Fibroblast of lung (primary cell): Measurements from ENCODE around the gene ANO2.

Source experiments
- EZH2 ChIP-seq: IDR thresholded peaks from 2 replicates; pipeline ENCODE4 v1.5.1; 2012; ENCODE audit warnings: low read length, control low read depth, mild to moderate bottlenecking; ENCODE audit errors: missing control alignments
- TF ChIP-seq, protein P1 (sequence below), 2 donors: IDR thresholded peaks in 1 of 2; conservative IDR thresholded peaks in 1 of 2; 1 replicate in 1 of 2; 2 replicates in 1 of 2; pipeline ENCODE4 v1.5.1; 2011 to 2012; ENCODE audit warnings: low read length in 2 of 2, control low read depth in 1 of 2, inconsistent platforms in 1 of 2, low read depth in 1 of 2, mild to moderate bottlenecking in 1 of 2

DNA sequence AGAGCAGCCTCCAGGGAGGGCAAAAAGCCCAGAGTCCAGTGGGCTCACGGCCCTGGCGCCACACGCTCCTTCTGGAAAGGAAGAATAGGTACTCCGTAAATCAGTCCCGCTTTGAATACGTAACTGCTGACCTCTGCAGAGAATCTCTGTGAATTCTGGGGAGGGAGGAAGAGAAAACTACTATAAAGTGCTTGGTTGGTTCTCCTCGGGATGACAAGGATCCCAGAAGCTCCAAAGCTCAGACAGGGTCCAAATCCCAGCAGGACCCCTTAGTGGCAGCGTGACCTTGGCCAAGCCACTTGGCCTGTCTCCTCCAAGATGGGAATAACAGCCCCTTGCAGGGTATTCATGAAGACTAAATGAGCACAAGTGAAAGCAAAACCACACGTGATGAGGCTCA, 31.7 kb downstream of the ANO2 start:
- TF ChIP-seq EZH2, result no peak
- TF ChIP-seq, protein P1, sequence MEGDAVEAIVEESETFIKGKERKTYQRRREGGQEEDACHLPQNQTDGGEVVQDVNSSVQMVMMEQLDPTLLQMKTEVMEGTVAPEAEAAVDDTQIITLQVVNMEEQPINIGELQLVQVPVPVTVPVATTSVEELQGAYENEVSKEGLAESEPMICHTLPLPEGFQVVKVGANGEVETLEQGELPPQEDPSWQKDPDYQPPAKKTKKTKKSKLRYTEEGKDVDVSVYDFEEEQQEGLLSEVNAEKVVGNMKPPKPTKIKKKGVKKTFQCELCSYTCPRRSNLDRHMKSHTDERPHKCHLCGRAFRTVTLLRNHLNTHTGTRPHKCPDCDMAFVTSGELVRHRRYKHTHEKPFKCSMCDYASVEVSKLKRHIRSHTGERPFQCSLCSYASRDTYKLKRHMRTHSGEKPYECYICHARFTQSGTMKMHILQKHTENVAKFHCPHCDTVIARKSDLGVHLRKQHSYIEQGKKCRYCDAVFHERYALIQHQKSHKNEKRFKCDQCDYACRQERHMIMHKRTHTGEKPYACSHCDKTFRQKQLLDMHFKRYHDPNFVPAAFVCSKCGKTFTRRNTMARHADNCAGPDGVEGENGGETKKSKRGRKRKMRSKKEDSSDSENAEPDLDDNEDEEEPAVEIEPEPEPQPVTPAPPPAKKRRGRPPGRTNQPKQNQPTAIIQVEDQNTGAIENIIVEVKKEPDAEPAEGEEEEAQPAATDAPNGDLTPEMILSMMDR (conservative IDR thresholded peaks at IDR 0.05 in 1 of 2, IDR thresholded peaks at IDR 0.05 in 1 of 2; ENCODE audit: low read depth in 1 of 2, low read length in 2 of 2), result no peak
